ENCODE data around the gene PAPPA. TPM values are rescaled to one million over a fixed set of nuclear protein-coding genes. Genes with fewer than 3 reads are reported as not detected.

PAPPA gene
- total RNA-seq, 1 donor from 2014 or later = not detected

DNA sequence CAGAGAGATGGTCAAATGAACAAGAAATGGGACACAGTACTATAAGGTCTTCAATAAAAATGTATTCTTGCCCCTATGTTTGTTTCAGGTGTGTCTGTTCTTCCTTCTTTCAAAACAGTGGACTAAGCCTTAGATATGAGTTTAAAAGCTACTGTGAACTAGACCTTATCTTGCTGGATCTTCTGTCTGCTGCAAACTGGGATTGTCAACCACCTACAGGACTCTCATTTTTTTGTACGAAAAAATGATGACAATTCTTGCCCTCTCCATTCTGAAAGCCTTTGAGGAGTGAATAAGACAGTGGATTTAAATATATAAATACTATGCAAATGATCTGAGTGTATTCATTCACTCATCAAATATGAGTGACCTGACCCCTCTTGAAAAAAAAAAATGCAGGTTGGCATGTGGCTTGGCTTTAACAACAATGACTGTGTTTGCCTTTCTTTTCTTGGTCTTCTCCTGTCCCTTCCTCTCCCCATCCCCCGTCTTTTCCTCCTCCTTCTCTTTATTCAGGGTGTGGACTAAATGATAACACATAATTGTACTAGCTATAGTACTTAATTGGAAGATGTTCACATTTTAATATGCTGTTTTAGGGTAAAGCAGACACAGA lies 298.0 kb downstream of the PAPPA start:
- intact Hi-C loops (cut with micrococcal nuclease) = no loop called here
